ENCODE data around the gene ATXN1L.
A peak's percentile ranks its signal among the peaks of the same experiment; 100 is the strongest.
"Not testable (repeated sequence)": the region's sequence is repeated elsewhere in the genome, so short reads cannot be mapped to it uniquely, and the experiment has no call there.

ATXN1L gene

DNA sequence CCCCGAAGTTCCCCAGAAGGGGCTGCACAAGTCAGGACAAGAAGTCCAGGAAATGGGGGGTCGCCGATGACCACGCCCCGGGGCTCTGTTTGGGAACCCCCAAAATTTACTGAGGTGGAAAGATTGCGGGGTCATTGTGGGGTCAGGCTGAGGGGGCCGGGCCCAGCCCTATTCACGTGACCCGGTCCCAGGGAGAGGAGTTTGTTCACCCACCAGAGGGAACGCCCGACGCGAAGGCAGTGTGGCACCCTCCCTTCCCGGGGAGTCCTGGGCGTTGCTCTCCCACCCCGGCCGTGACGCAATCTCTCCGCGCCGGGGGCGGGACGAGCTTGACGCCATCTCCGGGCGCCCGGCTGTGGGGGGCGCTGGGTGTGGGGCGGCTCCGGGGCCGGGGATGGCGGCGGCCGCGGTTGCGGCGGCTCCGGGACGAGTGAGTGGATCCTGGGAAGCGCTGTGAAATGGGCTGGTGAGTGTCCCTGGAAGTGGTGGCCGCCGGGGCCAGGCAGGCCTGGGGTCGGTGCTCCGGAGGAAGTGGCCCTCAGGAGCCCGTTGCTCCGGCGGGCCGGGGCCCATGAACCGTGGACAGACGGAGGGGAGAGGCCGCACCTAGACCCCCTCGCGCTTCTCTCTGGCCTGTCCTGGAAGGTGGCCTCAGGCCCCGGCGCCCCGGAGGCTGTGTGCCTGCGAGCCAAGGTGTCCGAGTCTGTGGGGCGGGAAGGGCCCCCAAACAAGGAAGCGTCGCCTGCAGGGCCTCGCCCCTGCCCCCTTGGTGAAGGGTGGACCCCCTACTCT lies at the start of gene ATXN1L:
Gene ATXN1L (plus strand): TSS at position 338 of the 792 bp plus-strand sequence. CDS start 3,765 bp downstream, outside the sequence.
- Histone ChIP-seq H3K27ac (peak within 1 kb of the TSS; percentile 88), H3K4me1 (peaks cover 40% of the 10 kb centered on the region), H3K27me3 (no peaks in the 10 kb centered on the region), H3K4me2 (peak within 1 kb of the TSS; percentile 87), H3K4me3 (peak within 1 kb of the TSS; percentile 99), H3K9me3 (no peaks in the 10 kb centered on the region), H4K20me1 (peaks cover 41% of the 10 kb centered on the region), H3K36me3 (peaks cover 33% of the 10 kb centered on the region), H3K9ac (peak within 1 kb of the TSS; percentile 94)
- TF ChIP-seq Cebpa-rat (IDR thresholded peaks at IDR 0.05): peak; percentile 68; the same call in 1 of the 2 replicates

DNA sequence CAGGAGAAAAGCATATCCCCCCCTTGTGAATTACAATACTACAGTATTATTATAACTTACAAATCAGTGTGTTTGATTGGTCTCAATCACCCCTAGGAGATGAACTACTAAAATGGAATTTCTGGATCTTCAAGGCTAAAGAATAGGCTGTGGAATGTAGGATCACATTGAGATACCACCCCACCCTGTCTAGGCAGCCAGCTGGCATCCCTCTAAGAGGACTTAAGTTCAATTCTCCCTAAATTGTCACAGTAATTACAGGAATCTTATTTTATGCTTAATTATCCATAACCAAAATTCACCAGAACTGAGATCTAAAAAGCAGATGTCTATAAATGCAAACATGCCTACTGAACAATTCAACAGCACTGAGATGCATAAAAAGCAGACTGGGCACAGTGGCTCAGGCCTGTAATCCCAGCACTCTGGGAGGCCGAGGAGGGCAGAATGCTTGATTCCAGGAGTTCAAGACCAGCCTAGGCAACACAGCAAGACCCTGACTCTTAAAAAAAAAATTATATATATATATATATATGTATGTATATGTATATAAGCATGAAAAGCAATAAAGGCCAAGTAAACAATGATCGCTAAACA lies 49.2 kb upstream of the ATXN1L start:
- Histone ChIP-seq H3K27me3 (no peaks in the 10 kb centered on the region), H3K4me1 (peaks cover 22% of the 10 kb centered on the region), H4K20me1 (peaks cover 97% of the 10 kb centered on the region), H3K36me3 (peaks cover 60% of the 10 kb centered on the region), H3K4me3 (no peak overlapping the region), H3K27ac (no peak overlapping the region), H3K9me3 (no peaks in the 10 kb centered on the region), H3K4me2 (no peak overlapping the region), H3K9ac (no peak overlapping the region)
- no peak for TF ChIP-seq Cebpa-rat (IDR thresholded peaks at IDR 0.05)

- no peak for TF ChIP-seq Cebpa-rat (IDR thresholded peaks at IDR 0.05)
Observed at GRCh38 chr16:71803305-71803690, 42.5 kb upstream of the ATXN1L start.

DNA sequence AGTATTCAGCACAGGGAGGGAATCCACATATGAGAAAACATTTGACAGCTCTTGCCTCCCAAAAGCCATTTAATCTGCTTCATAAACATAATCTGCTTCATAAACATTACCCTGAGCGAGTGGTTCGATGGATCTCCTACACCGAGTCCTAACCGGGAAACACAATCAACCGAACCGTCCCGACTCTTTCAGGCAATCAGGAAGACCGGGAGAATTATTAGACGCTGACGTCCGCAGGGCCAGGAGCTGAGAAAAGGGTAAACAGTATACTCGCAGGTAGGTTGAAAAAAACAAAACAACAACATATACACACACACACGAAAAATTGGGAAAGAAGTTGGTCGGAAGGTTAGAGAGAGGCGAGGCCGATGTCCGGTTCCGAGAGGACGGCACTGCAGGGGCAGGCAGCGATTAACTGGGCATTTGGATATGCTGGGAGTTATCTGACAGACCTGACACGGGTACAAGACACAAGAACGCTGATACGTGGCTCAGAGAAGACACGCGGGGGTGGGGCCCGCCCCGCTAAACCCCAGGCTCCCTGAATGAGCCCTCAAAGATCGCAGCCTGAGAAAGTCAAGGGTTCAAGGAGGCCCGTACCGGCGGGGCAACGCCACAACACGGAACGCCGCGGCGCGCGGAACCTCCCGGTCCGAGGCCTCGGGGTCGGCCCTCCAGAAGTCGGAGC lies 37.7 kb upstream of the ATXN1L start:
- peaks cover 41% of the 10 kb centered on the region for H3K4me1 ChIP-seq
- H3K9ac ChIP-seq: peak overlapping the region; percentile 100
- no peaks in the 10 kb centered on the region for H3K9me3 ChIP-seq
- H3K27me3 ChIP-seq: no peaks in the 10 kb centered on the region
- H4K20me1 ChIP-seq: peaks cover 54% of the 10 kb centered on the region
- H3K27ac ChIP-seq: peak overlapping the region; percentile 100
- TF ChIP-seq Cebpa-rat (IDR thresholded peaks at IDR 0.05): no peak
- peaks cover 21% of the 10 kb centered on the region for H3K36me3 ChIP-seq
- H3K4me2 ChIP-seq: peak overlapping the region; percentile 88
- peak overlapping the region; percentile 97 for H3K4me3 ChIP-seq

More at GRCh38 chr16:71803305-71803690, 42.5 kb upstream of the ATXN1L start:
- Histone ChIP-seq H3K36me3 (peaks cover 64% of the 10 kb centered on the region), H3K4me1 (peaks cover 23% of the 10 kb centered on the region), H3K4me2 (no peak overlapping the region), H3K27ac (no peak overlapping the region), H3K27me3 (no peaks in the 10 kb centered on the region), H3K9ac (no peak overlapping the region), H3K4me3 (no peak overlapping the region), H4K20me1 (peaks cover 97% of the 10 kb centered on the region), H3K9me3 (no peaks in the 10 kb centered on the region)

DNA sequence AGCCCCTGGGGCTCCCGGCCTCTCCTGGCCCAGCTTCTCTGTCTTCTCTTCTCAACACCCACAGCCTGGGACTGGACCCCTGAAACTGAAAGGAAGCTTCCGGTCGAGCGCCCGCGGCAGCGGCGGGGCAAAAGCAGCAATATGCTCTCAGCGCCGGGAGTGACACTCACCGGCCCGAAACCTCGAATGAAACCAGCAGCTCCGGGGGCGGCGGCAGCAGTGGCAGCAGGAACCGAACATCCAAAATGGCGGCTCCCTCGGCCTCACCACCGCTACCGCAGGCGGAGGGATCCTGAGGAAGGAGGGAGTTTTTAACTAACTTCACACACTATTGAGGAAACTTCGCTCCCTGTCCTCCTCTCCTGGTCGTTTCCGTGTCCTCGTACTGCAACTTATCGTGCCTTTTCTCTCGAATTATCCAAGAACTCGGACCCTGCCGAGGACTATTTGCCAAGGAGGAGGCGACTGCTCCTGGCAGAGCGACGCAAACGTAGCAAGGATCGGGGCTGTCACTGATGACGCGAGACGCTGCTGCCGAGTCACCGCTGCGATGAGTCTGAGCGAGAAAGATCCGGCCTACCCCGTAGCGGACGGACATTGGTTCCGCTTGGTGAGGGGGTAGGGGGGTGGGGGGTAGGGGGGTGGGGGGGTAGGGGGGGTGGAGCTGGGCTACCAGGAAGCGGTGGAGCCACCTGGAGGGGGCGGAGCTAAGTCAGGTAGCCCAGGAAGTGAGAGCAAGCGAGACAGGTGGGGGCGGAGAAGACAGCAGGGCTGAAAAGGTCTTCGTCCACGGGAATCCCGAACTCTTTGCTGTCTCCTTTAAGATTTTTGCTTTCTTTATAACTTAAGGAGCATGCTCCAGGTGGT lies 37.0 kb upstream of the ATXN1L start, which contains the start of gene AP1G1:
Gene AP1G1 (minus strand): TSS at position 242 of the 867 bp plus-strand sequence. CDS start 19,355 bp downstream, outside the sequence.
- H3K4me2 ChIP-seq: peak within 1 kb of the TSS; percentile 88
- no peaks in the 10 kb centered on the region for H3K9me3 ChIP-seq
- peaks cover 15% of the 10 kb centered on the region for H3K36me3 ChIP-seq
- peak within 1 kb of the TSS; percentile 100 for H3K27ac ChIP-seq
- TF ChIP-seq Cebpa-rat (IDR thresholded peaks at IDR 0.05): no peak
- H3K9ac ChIP-seq: peak within 1 kb of the TSS; percentile 100
- peaks cover 41% of the 10 kb centered on the region for H3K4me1 ChIP-seq
- H4K20me1 ChIP-seq: peaks cover 46% of the 10 kb centered on the region
- peak within 1 kb of the TSS; percentile 97 for H3K4me3 ChIP-seq
- no peaks in the 10 kb centered on the region for H3K27me3 ChIP-seq

DNA sequence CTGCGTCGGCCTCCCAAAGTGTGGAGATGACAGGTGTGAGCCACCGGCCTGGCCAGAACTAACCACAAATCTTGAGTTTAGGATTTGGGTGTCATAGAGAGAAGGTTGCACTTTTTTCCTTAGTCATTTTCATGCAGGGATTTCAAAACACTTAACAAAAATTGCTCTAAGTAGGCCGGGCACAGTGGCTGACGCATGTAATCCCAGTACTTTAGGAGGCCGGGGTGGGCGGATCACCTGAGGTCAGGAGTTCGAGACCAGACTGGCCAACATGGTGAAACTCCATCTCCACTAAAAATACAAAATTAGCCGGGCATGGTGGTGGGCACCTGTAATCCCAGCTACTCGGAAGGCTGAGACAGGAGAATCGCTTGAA lies 35.6 kb upstream of the ATXN1L start:
- H3K36me3 ChIP-seq, H3K9ac ChIP-seq, H3K4me3 ChIP-seq, H3K27me3 ChIP-seq, H3K9me3 ChIP-seq, H3K27ac ChIP-seq: not testable (repeated sequence)
- H3K4me1 ChIP-seq: peaks cover 41% of the 10 kb centered on the region
- peak overlapping the region; percentile 81 for H3K4me2 ChIP-seq
- H4K20me1 ChIP-seq: peaks cover 33% of the 10 kb centered on the region

DNA sequence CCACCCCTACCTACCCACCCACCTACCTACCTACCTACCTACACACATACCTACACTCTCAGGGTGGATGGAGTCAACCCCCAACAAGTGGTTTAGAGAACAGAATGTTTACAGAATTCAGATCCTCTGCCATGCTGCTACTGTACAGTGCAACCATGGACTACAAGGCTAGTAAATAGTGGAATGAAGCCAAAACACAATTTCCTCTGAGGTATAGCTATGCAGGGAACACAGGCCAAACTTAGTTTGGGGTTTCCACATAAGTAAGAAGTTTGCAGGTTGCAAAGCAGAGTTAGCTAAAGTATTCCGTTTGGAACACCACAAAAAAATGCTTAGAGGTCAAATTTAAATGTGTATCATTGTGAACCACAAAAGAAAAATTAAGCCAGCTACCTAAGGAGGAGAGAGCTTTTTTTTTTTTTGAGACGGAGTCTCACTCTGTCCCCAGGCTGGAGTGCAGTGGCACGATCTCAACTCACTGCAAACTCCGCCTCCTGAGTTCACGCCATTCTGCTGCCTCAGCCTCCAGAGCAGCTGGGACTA lies 34.4 kb upstream of the ATXN1L start:
- Histone ChIP-seq H3K4me1 (peaks cover 34% of the 10 kb centered on the region), H3K4me2 (no peak overlapping the region; the same call in 1 of the 2 replicates), H4K20me1 (peaks cover 21% of the 10 kb centered on the region), H3K9me3 (no peaks in the 10 kb centered on the region), H3K27me3 (no peaks in the 10 kb centered on the region), H3K27ac (no peak overlapping the region), H3K4me3 (no peak overlapping the region), H3K36me3 (no peaks in the 10 kb centered on the region; the same call in 1 of the 2 replicates), H3K9ac (no peak overlapping the region)
- TF ChIP-seq Cebpa-rat (IDR thresholded peaks at IDR 0.05): no peak

DNA sequence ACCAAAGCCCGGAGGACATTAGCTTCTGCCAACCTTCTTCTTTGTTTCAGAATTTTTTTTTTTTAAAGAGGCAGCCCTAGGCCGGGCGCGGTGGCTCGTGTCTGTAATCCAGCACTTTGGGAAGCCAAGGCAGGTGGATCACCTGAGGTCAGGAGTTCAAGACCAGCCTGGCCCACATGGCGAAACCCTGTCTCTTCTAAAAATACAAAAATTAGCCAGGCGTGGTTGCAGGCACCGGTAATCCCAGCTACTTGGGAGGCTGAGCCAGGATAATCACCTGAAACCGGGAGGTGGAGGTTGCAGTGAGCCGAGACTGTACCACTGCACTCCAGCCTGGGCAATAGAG lies 28.6 kb upstream of the ATXN1L start:
- Histone ChIP-seq H3K4me2 (peak overlapping the region; percentile 79), H3K27ac (peak overlapping the region; percentile 69), H3K4me1 (peaks cover 35% of the 10 kb centered on the region)
- H3K36me3 ChIP-seq, H3K9me3 ChIP-seq, H4K20me1 ChIP-seq, H3K9ac ChIP-seq, H3K4me3 ChIP-seq, H3K27me3 ChIP-seq: not testable (repeated sequence)

GRCh38 chr16:71826533-71827017 lies 19.2 kb upstream of the ATXN1L start:
- no peaks in the 10 kb centered on the region for H4K20me1 ChIP-seq
- H3K4me2 ChIP-seq: no peak overlapping the region
- no peaks in the 10 kb centered on the region for H3K9me3 ChIP-seq
- H3K27me3 ChIP-seq: no peaks in the 10 kb centered on the region
- H3K4me3 ChIP-seq: no peak overlapping the region
- no peak for TF ChIP-seq Cebpa-rat (IDR thresholded peaks at IDR 0.05)
- no peak overlapping the region for H3K9ac ChIP-seq
- no peak overlapping the region for H3K27ac ChIP-seq
- 0 out of 2 replicates have a peak, but pooled peaks cover 4% of the 10 kb centered on the region for H3K36me3 ChIP-seq
- no peaks in the 10 kb centered on the region for H3K4me1 ChIP-seq

All from BLaER1 (cell line).